Measurements from ENCODE around the gene GNAQ. TPM values are rescaled to one million over a fixed set of nuclear protein-coding genes. Genes with fewer than 3 reads are reported as not detected.

Gene GNAQ
- total RNA-seq, 2 experiments from 2014 or later = 17.8 to 18.1 TPM

DNA sequence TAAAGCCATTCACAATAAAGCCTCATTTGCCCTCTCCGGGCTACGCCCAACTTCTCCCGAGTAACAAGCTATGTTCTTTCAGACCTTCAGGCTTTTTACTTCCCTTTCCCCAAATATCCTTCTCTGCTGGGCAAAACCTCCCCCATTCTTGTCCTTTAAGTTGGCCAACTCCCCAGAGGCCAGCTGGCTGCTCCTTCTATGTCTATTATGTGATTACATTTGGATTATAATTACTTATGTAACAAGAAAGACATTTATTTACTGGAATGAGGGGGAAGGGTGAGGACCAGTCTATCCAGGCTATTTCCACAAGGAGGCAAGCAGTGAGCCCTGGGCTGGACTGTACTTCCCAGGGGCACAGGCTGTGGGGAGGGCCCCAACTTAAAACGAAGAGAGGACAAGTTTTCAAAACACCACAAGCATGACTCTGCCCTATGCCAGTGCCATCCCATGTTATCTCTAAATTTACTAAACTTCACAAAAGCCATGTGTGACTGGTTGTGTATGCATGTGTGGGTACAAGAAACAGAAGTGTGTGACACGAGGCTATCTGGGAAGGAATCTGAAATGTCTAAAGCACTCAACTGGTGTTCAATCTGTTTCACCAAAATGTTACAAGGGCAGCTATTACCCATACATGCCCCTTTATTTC lies 84.5 kb downstream of the GNAQ start:
- TF ChIP-seq, protein P1, sequence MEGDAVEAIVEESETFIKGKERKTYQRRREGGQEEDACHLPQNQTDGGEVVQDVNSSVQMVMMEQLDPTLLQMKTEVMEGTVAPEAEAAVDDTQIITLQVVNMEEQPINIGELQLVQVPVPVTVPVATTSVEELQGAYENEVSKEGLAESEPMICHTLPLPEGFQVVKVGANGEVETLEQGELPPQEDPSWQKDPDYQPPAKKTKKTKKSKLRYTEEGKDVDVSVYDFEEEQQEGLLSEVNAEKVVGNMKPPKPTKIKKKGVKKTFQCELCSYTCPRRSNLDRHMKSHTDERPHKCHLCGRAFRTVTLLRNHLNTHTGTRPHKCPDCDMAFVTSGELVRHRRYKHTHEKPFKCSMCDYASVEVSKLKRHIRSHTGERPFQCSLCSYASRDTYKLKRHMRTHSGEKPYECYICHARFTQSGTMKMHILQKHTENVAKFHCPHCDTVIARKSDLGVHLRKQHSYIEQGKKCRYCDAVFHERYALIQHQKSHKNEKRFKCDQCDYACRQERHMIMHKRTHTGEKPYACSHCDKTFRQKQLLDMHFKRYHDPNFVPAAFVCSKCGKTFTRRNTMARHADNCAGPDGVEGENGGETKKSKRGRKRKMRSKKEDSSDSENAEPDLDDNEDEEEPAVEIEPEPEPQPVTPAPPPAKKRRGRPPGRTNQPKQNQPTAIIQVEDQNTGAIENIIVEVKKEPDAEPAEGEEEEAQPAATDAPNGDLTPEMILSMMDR (IDR thresholded peaks at IDR 0.05) = no peak
- ATAC-seq (no peak), DNase-seq (no peak)
- Mint-ChIP-seq H3K36me3 (ENCODE audit: low read depth) (no peaks in the 10 kb centered on the region), H3K27me3 (no peaks in the 10 kb centered on the region), H3K9me3 (no peaks in the 10 kb centered on the region), H3K4me1 (ENCODE audit: low read depth) (peaks cover 34% of the 10 kb centered on the region), H3K4me3 (no peak overlapping the region), H3K27ac (no peak overlapping the region)
- intact Hi-C loops (cut with micrococcal nuclease) = no loop called here
- CTCF ChIA-PET = interaction anchor here (1.1 kb wide), 1 partner anchor 89 kb away, joined by 4 read pairs; no protein-coding TSS in a partner anchor
- POLR2A ChIA-PET = interaction anchor here (0.5 kb wide), 1 partner anchor 15 kb away, joined by 3 read pairs; no protein-coding TSS in a partner anchor

DNA sequence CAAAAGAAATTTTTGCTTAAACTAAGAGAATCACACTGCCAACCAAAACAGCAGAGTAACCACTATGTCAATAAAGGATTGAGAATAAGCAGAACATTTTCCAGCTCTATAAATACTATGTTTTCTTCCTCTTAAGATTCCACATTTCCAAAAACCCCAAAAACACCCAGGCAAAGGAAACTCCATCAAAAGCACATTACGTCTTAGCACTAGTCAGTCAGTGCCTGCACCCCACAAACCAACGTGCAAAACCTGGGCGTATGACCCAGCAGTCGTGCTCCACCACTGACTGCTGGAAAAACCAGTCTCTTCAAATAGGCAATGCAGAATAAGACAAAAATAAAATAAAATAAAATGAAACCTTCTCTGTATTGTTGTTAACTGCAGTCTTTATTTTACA lies 85.3 kb downstream of the GNAQ start:
- ChIA-PET POLR2A (no interaction called here), CTCF (no interaction called here)
- H3K4me1 Mint-ChIP-seq (ENCODE audit: low read depth) = peaks cover 33% of the 10 kb centered on the region
- TF ChIP-seq, protein P1 (IDR thresholded peaks at IDR 0.05) = no peak
- H3K36me3 Mint-ChIP-seq (ENCODE audit: low read depth) = no peaks in the 10 kb centered on the region
- DNase-seq (no peak), ATAC-seq (no peak)
- H3K4me3 Mint-ChIP-seq = no peak overlapping the region
- H3K27ac Mint-ChIP-seq = no peak overlapping the region
- no peaks in the 10 kb centered on the region for H3K27me3 Mint-ChIP-seq
- no peaks in the 10 kb centered on the region for H3K9me3 Mint-ChIP-seq
- intact Hi-C loops (cut with micrococcal nuclease) = no loop called here

DNA sequence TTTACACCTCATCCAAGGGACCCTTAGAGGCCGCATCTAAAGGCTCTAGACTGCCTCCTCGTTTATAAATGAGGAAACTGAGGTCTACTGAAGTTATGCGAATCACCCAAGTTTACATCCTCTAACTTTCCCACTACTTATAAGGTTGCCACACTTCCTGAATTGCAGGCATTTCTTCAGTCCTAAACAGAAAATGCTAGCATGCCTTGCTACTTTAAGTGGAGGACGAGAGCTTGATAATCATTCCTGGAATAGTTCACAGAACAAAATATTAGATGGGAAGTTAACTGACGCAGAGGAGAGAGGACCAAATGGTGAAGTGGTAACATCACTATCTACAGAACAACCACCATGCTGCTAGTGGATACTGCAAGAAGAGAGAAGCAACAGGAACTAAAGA lies 85.8 kb downstream of the GNAQ start:
- H3K4me1 Mint-ChIP-seq (ENCODE audit: low read depth) = peaks cover 33% of the 10 kb centered on the region
- DNase-seq = no peak
- H3K4me3 Mint-ChIP-seq = no peak overlapping the region
- no peaks in the 10 kb centered on the region for H3K36me3 Mint-ChIP-seq (ENCODE audit: low read depth)
- ATAC-seq = no peak
- H3K27me3 Mint-ChIP-seq = no peaks in the 10 kb centered on the region
- intact Hi-C loops (cut with micrococcal nuclease) = no loop called here
- POLR2A ChIA-PET = no interaction called here
- CTCF ChIA-PET = interaction anchor here (0.6 to 1.8 kb wide), 4 partner anchors 32 to 199 kb away, joined by 3 to 6 read pairs (median 4); no protein-coding TSS in a partner anchor
- TF ChIP-seq, protein P1 (IDR thresholded peaks at IDR 0.05) = no peak
- no peaks in the 10 kb centered on the region for H3K9me3 Mint-ChIP-seq
- no peak overlapping the region for H3K27ac Mint-ChIP-seq

GRCh38 chr9:77944556-77945243 lies 86.9 kb downstream of the GNAQ start:
- no peak for ATAC-seq
- DNase-seq = peak; percentile 7
- POLR2A ChIA-PET = interaction anchor here (0.6 to 1.1 kb wide), 3 partner anchors 13 to 90 kb away, joined by 3 read pairs; no protein-coding TSS in a partner anchor
- Mint-ChIP-seq H3K4me1 (ENCODE audit: low read depth) (peaks cover 31% of the 10 kb centered on the region), H3K27me3 (no peaks in the 10 kb centered on the region), H3K36me3 (ENCODE audit: low read depth) (no peaks in the 10 kb centered on the region), H3K27ac (no peak overlapping the region), H3K4me3 (no peak overlapping the region), H3K9me3 (no peaks in the 10 kb centered on the region)
- intact Hi-C loops (cut with micrococcal nuclease) = no loop called here
- CTCF ChIA-PET = interaction anchor here (0.7 to 1.8 kb wide), 5 partner anchors 33 to 177 kb away, joined by 3 to 6 read pairs (median 3); no protein-coding TSS in a partner anchor
- TF ChIP-seq, protein P1 (IDR thresholded peaks at IDR 0.05) = no peak

- DNase-seq (no peak), ATAC-seq (no peak)
- ChIA-PET CTCF (interaction anchor here (0.6 kb wide), 1 partner anchor 321 kb away, joined by 3 read pairs; no protein-coding TSS in a partner anchor), POLR2A (no interaction called here)
- Mint-ChIP-seq H3K4me1 (ENCODE audit: low read depth) (peaks cover 38% of the 10 kb centered on the region), H3K4me3 (no peak overlapping the region), H3K9me3 (no peaks in the 10 kb centered on the region), H3K27me3 (no peaks in the 10 kb centered on the region), H3K27ac (no peak overlapping the region), H3K36me3 (ENCODE audit: low read depth) (no peaks in the 10 kb centered on the region)
- intact Hi-C loops (cut with micrococcal nuclease) = no loop called here
- TF ChIP-seq, protein P1 (IDR thresholded peaks at IDR 0.05) = no peak
Observed at GRCh38 chr9:77943057-77943456, 88.6 kb downstream of the GNAQ start.

Data from activated CD8-positive, alpha-beta T cell treated with anti-CD3 and anti-CD28 coated beads for 36 hours (primary cell).